ENCODE results near the gene SLC35F3.

DNA sequence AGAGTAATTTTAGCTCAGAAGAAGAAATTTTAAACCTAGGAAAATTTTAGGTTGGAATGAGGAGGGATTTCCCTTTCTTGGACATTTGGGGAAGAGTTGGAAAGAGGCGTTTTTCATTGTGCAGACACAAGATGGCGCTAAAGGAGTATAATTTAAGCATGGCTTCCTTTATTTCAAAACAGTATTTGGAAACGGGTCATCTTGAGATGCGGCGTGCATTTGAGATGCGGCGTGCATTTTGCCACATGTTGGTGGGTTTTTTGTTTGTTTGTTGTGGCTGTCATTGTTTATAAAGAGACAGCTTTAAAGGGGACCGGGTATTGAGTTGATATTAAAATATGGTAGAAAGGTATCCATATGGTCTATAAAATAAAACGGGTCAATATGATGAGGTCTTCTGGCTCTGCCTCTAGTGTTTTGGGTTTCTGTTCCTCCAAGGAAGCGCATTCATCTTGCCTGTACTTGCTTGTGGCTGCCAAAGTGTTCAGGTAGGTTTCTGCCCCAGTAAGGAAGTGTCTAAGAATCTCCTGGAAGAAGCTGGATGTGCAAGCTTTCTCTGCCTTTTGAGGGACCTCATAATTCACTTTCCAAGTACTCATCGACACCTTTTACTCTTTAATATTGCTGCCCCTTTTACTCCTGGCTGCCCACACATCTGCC lies 210.3 kb downstream of the SLC35F3 start:
- no peak for TF ChIP-seq SIN3A (IDR thresholded peaks at IDR 0.05; ENCODE audit: borderline replicate concordance, low read depth, low read length)
- peak; percentile 84 for TF ChIP-seq CTCF (IDR thresholded peaks at IDR 0.05)
- TF ChIP-seq NFIC (IDR thresholded peaks at IDR 0.05; ENCODE audit: borderline replicate concordance), result no peak
- TF ChIP-seq POLR2AphosphoS5 (IDR thresholded peaks at IDR 0.05; ENCODE audit: low read depth, low read length), result no peak

All from SK-N-SH (cell line).